Trophoblast cell (in vitro differentiated cells and primary cell): Measurements from ENCODE around the gene PGAP1.

Experiments used
- DNase-seq, 2 donors: peaks; one replicate each; pipeline ENCODE4 v3.0.0-alpha.2; 2016
- H2AFZ ChIP-seq: 2 replicates; pipeline ENCODE4 v1.6.1; 2013; ENCODE audit warnings: low read length, moderate library complexity, mild to moderate bottlenecking; ENCODE audit not compliant: insufficient read depth, poor library complexity
- H2AK5ac ChIP-seq: 2 replicates; pipeline ENCODE4 v1.6.1; 2013; ENCODE audit warnings: mild to moderate bottlenecking, low read length
- H2BK120ac ChIP-seq: 2 replicates; pipeline ENCODE4 v1.6.1; 2013; ENCODE audit warnings: low read length, mild to moderate bottlenecking, moderate library complexity; ENCODE audit not compliant: insufficient read depth, poor library complexity
- H2BK12ac ChIP-seq: 2 replicates; pipeline ENCODE4 v1.6.1; 2013; ENCODE audit warnings: mild to moderate bottlenecking, low read length, moderate library complexity
- H2BK5ac ChIP-seq: 2 replicates; pipeline ENCODE4 v1.6.1; 2013; ENCODE audit warnings: low read length, low read depth, moderate library complexity, mild to moderate bottlenecking; ENCODE audit not compliant: poor library complexity
- H3K14ac ChIP-seq: 2 replicates; pipeline ENCODE4 v1.6.1; 2013; ENCODE audit warnings: mild to moderate bottlenecking, low read length
- H3K18ac ChIP-seq: 2 replicates; pipeline ENCODE4 v1.6.1; 2013; ENCODE audit warnings: mild to moderate bottlenecking, low read length
- H3K23ac ChIP-seq: 2 replicates; pipeline ENCODE4 v1.6.1; 2013; ENCODE audit warnings: low read length
- H3K27ac ChIP-seq: 2 replicates; pipeline ENCODE4 v1.5.1; 2013; ENCODE audit warnings: low read depth, mild to moderate bottlenecking, inconsistent platforms, low read length, moderate library complexity
- H3K27me3 ChIP-seq: 2 replicates; pipeline ENCODE4 v1.6.1; 2013; ENCODE audit warnings: inconsistent platforms, mild to moderate bottlenecking, low read length, moderate library complexity; ENCODE audit not compliant: insufficient read depth
- H3K36me3 ChIP-seq, 2 experiments: 1 replicate in 1 of 2; 2 replicates in 1 of 2; pipeline ENCODE4 v1.6.1; 2013; ENCODE audit warnings: low read length in 2 of 2, mild to moderate bottlenecking in 2 of 2, moderate library complexity in 1 of 2; ENCODE audit not compliant: insufficient read depth in 2 of 2, control insufficient read depth in 1 of 2
- H3K4ac ChIP-seq: 2 replicates; pipeline ENCODE4 v1.6.1; 2013; ENCODE audit warnings: low read depth, mild to moderate bottlenecking, low read length, moderate library complexity
- H3K4me1 ChIP-seq, 2 experiments: 1 replicate in 1 of 2; 2 replicates in 1 of 2; pipeline ENCODE4 v1.6.1; 2013; ENCODE audit warnings: low read length in 2 of 2, mild to moderate bottlenecking in 2 of 2, moderate library complexity in 1 of 2; ENCODE audit not compliant: insufficient read depth in 2 of 2, control insufficient read depth in 1 of 2
- H3K4me2 ChIP-seq: 2 replicates; pipeline ENCODE4 v1.6.1; 2013; ENCODE audit warnings: inconsistent platforms, mild to moderate bottlenecking, low read length, moderate library complexity
- H3K4me3 ChIP-seq: 2 replicates; pipeline ENCODE4 v1.5.1; 2013; ENCODE audit warnings: mild to moderate bottlenecking, low read depth, low read length, inconsistent platforms
- H3K79me1 ChIP-seq: one replicate; pipeline ENCODE4 v1.6.1; 2013; ENCODE audit warnings: low read length
- H3K79me2 ChIP-seq: 2 replicates; pipeline ENCODE4 v1.6.1; 2013; ENCODE audit warnings: low read length, mild to moderate bottlenecking; ENCODE audit not compliant: control insufficient read depth, insufficient read depth, poor library complexity
- H3K9ac ChIP-seq: 2 replicates; pipeline ENCODE4 v1.6.1; 2013; ENCODE audit warnings: mild to moderate bottlenecking, low read length
- H3K9me3 ChIP-seq: 2 replicates; pipeline ENCODE4 v1.6.1; 2013; ENCODE audit warnings: low read depth, mild to moderate bottlenecking, control low read depth, inconsistent platforms, low read length; ENCODE audit not compliant: insufficient read depth
- H4K12ac ChIP-seq: 2 replicates; pipeline ENCODE4 v1.6.1; 2013; ENCODE audit warnings: low read depth, mild to moderate bottlenecking, low read length, moderate library complexity
- H4K8ac ChIP-seq: 2 replicates; pipeline ENCODE4 v1.6.1; 2013; ENCODE audit warnings: low read depth, mild to moderate bottlenecking, low read length, moderate library complexity
- H4K91ac ChIP-seq: one replicate; pipeline ENCODE4 v1.6.1; 2013; ENCODE audit warnings: low read depth, mild to moderate bottlenecking, low read length, moderate library complexity
- WGBS: extraction: QIAGEN DNeasy Blood & Tissue Kit; methylation state at CpG from one replicate; pipeline ENCODE4 v1.1.7; 2013; ENCODE audit warnings: missing lambda C conversion rate; ENCODE audit not compliant: insufficient read length, insufficient coverage; ENCODE audit errors: extremely low coverage; 5-methylcytosine and 5-hydroxymethylcytosine counted together

The PGAP1 gene

GRCh38 chr2:196836440-196836839, 90.1 kb downstream of the PGAP1 start:
- H2AFZ ChIP-seq = no peak overlapping the region
- no peak overlapping the region for H4K12ac ChIP-seq
- H2BK120ac ChIP-seq = no peak overlapping the region
- no peak overlapping the region for H2AK5ac ChIP-seq
- H3K4me3 ChIP-seq = no peak overlapping the region
- H3K18ac ChIP-seq = no peak overlapping the region
- peak in 1 of 2 donors; percentile 25 for DNase-seq
- no peak overlapping the region for H3K14ac ChIP-seq
- H3K4me1 ChIP-seq = no peaks in the 10 kb centered on the region
- H3K4ac ChIP-seq = no peak overlapping the region
- no peaks in the 10 kb centered on the region for H3K79me2 ChIP-seq
- no peak overlapping the region for H3K4me2 ChIP-seq
- H4K8ac ChIP-seq = no peak overlapping the region
- peaks cover 0 to 5% of the 10 kb centered on the region in 2 experiments for H3K36me3 ChIP-seq
- no peaks in the 10 kb centered on the region for H3K27me3 ChIP-seq
- H3K79me1 ChIP-seq = no peaks in the 10 kb centered on the region
- H2BK12ac ChIP-seq = no peak overlapping the region
- no peak overlapping the region for H2BK5ac ChIP-seq
- H3K9ac ChIP-seq = no peak overlapping the region
- no peak overlapping the region for H4K91ac ChIP-seq
- H3K23ac ChIP-seq = no peak overlapping the region
- H3K9me3 ChIP-seq = no peaks in the 10 kb centered on the region
- H3K27ac ChIP-seq = no peak overlapping the region

- no CpG with 5 or more reads among the region's 1 CpG for WGBS
- H4K91ac ChIP-seq = no peak overlapping the region
- H2BK5ac ChIP-seq = no peak overlapping the region
- H3K9me3 ChIP-seq = no peaks in the 10 kb centered on the region
- no peak overlapping the region for H2BK120ac ChIP-seq
- no peak overlapping the region for H2AK5ac ChIP-seq
- H3K9ac ChIP-seq = no peak overlapping the region
- no peak overlapping the region for H3K14ac ChIP-seq
- H3K36me3 ChIP-seq = peaks cover 0 to 4% of the 10 kb centered on the region in 2 experiments
- H3K4me3 ChIP-seq = no peak overlapping the region
- no peak overlapping the region for H3K4me2 ChIP-seq
- H2BK12ac ChIP-seq = no peak overlapping the region
- no peaks in the 10 kb centered on the region for H3K79me1 ChIP-seq
- H3K18ac ChIP-seq = no peak overlapping the region
- no peak overlapping the region for H3K23ac ChIP-seq
- H2AFZ ChIP-seq = no peak overlapping the region
- no peaks in the 10 kb centered on the region for H3K79me2 ChIP-seq
- H3K4ac ChIP-seq = no peak overlapping the region
- H3K27ac ChIP-seq = no peak overlapping the region
- no peaks in the 10 kb centered on the region for H3K27me3 ChIP-seq
- no peaks in the 10 kb centered on the region for H3K4me1 ChIP-seq
- H4K12ac ChIP-seq = no peak overlapping the region
- no peak overlapping the region for H4K8ac ChIP-seq
- no peak for DNase-seq
These were observed 95.8 kb downstream of the PGAP1 start for GRCh38 chr2:196830701-196831100.

- no peak overlapping the region for H2BK120ac ChIP-seq
- no peaks in the 10 kb centered on the region for H3K9me3 ChIP-seq
- H4K91ac ChIP-seq = no peak overlapping the region
- no peaks in the 10 kb centered on the region for H3K79me1 ChIP-seq
- peaks cover 0 to 4% of the 10 kb centered on the region in 2 experiments for H3K36me3 ChIP-seq
- no peak overlapping the region for H2AK5ac ChIP-seq
- no peak overlapping the region for H4K8ac ChIP-seq
- no peaks in the 10 kb centered on the region for H3K79me2 ChIP-seq
- H3K27ac ChIP-seq = no peak overlapping the region
- H4K12ac ChIP-seq = no peak overlapping the region
- H3K27me3 ChIP-seq = no peaks in the 10 kb centered on the region
- no peak overlapping the region for H2AFZ ChIP-seq
- no peak for DNase-seq
- H3K4ac ChIP-seq = no peak overlapping the region
- H3K4me2 ChIP-seq = no peak overlapping the region
- H3K4me3 ChIP-seq = no peak overlapping the region
- H3K9ac ChIP-seq = no peak overlapping the region
- no CpG with 5 or more reads among the region's 2 CpGs for WGBS
- no peak overlapping the region for H3K23ac ChIP-seq
- no peak overlapping the region for H3K18ac ChIP-seq
- no peak overlapping the region for H2BK12ac ChIP-seq
- no peak overlapping the region for H2BK5ac ChIP-seq
- H3K14ac ChIP-seq = no peak overlapping the region
- no peaks in the 10 kb centered on the region for H3K4me1 ChIP-seq
These were observed 99.2 kb downstream of the PGAP1 start for GRCh38 chr2:196827356-196827755.

- no peak overlapping the region for H4K91ac ChIP-seq
- DNase-seq = peak in 1 of 2 donors; percentile 61
- H3K27me3 ChIP-seq = no peaks in the 10 kb centered on the region
- H2BK120ac ChIP-seq = no peak overlapping the region
- H3K23ac ChIP-seq = no peak overlapping the region
- H2BK12ac ChIP-seq = no peak overlapping the region
- H3K79me1 ChIP-seq = no peaks in the 10 kb centered on the region
- H3K4me3 ChIP-seq = no peak overlapping the region
- H3K18ac ChIP-seq = no peak overlapping the region
- H3K14ac ChIP-seq = no peak overlapping the region
- H4K12ac ChIP-seq = no peak overlapping the region
- no peak overlapping the region for H2BK5ac ChIP-seq
- H2AFZ ChIP-seq = no peak overlapping the region
- H3K9me3 ChIP-seq = peaks cover 3% of the 10 kb centered on the region
- no peak overlapping the region for H3K9ac ChIP-seq
- no peak overlapping the region for H3K4me2 ChIP-seq
- no peak overlapping the region for H4K8ac ChIP-seq
- no peak overlapping the region for H3K27ac ChIP-seq
- H3K79me2 ChIP-seq = no peaks in the 10 kb centered on the region
- no peaks in the 10 kb centered on the region for H3K4me1 ChIP-seq
- no peaks in the 10 kb centered on the region for H3K36me3 ChIP-seq
- H3K4ac ChIP-seq = no peak overlapping the region
- no peak overlapping the region for H2AK5ac ChIP-seq
These were observed 102.6 kb downstream of the PGAP1 start for GRCh38 chr2:196823750-196824522.
